Natural killer cell (primary cell): Measurements from ENCODE around the gene HGD. TPM values are rescaled to one million over a fixed set of nuclear protein-coding genes. Genes with fewer than 3 reads are reported as not detected.
"Not testable (repeated sequence)": the region's sequence is repeated elsewhere in the genome, so short reads cannot be mapped to it uniquely, and the experiment has no call there.

ENCODE experiments used
- ATAC-seq, 3 donors: fragments of 150-1000 bp in 2 of 3; fragments of 200-7000 bp in 1 of 3; cut with Tn5 transposase; 1 replicate in 1 of 3; 2 replicates in 2 of 3; pipeline ENCODE4 v1.10.0; 2021; ENCODE audit warnings: mild to moderate bottlenecking in 2 of 3, moderate library complexity in 2 of 3
- DNase-seq, 2 donors: peaks; one replicate each; pipeline versions ENCODE4 v3.0.0 to v3.0.0-alpha.2; 2013 to 2021; ENCODE audit warnings: mixed read lengths in 1 of 2
- H3K27ac ChIP-seq: one replicate; pipeline ENCODE4 v1.5.1; 2013; ENCODE audit warnings: mild to moderate bottlenecking, low read length
- H3K27me3 ChIP-seq: one replicate; pipeline ENCODE4 v1.6.1; 2013; ENCODE audit warnings: low read length; ENCODE audit not compliant: control insufficient read depth, insufficient read depth
- H3K36me3 ChIP-seq: one replicate; pipeline ENCODE4 v1.6.1; 2013; ENCODE audit warnings: low read length; ENCODE audit not compliant: control insufficient read depth, insufficient read depth
- H3K4me1 ChIP-seq: one replicate; pipeline ENCODE4 v1.6.1; 2013; ENCODE audit warnings: low read length; ENCODE audit not compliant: control insufficient read depth, insufficient read depth
- H3K4me3 ChIP-seq: one replicate; pipeline ENCODE4 v1.5.1; 2013; ENCODE audit warnings: low read length
- H3K9me3 ChIP-seq: one replicate; pipeline ENCODE4 v1.6.1; 2013; ENCODE audit warnings: low read length; ENCODE audit not compliant: control insufficient read depth, insufficient read depth
- H3K27ac Mint-ChIP-seq, 2 donors: one replicate each; pipeline ENCODE4 v1.8.0; 2022; ENCODE audit warnings: mild to moderate bottlenecking in 2 of 2, mixed read lengths in 2 of 2, moderate library complexity in 1 of 2
- H3K27me3 Mint-ChIP-seq, 2 donors: one replicate each; pipeline ENCODE4 v1.8.0; 2022; ENCODE audit warnings: low read depth in 2 of 2, mixed read lengths in 2 of 2
- H3K36me3 Mint-ChIP-seq: one replicate; pipeline ENCODE4 v1.8.0; 2022; ENCODE audit warnings: mixed read lengths
- H3K4me1 Mint-ChIP-seq, 2 donors: one replicate each; pipeline ENCODE4 v1.8.0; 2022; ENCODE audit warnings: mixed read lengths in 2 of 2
- H3K4me3 Mint-ChIP-seq: one replicate; pipeline ENCODE4 v1.8.0; 2022; ENCODE audit warnings: mild to moderate bottlenecking, moderate library complexity, mixed read lengths
- H3K9me3 Mint-ChIP-seq, 2 donors: one replicate each; pipeline ENCODE4 v1.8.0; 2022; ENCODE audit warnings: mixed read lengths in 2 of 2
- WGBS: methylation state at CpG from one replicate; pipeline ENCODE4 v1.1.7; 2013; ENCODE audit warnings: missing lambda C conversion rate; ENCODE audit not compliant: insufficient coverage; 5-methylcytosine and 5-hydroxymethylcytosine counted together
- intact Hi-C: fragments of 100-400 bp; cut with micrococcal nuclease; formaldehyde crosslinking; loops from one replicate; pipeline ENCODE4 v1.14.2; 2022
- total RNA-seq, 4 donors: library from RNA; stranded (reverse); fragments of 120-200 nt in 1 of 4; gene quantifications; one replicate each; pipeline versions ENCODE4 v1.2.3 to v1.2.4, GENCODE V29; 2013 to 2022
- TF ChIP-seq, protein P1 (sequence below): fragments of 200-600 bp; IDR thresholded peaks from one replicate; pipeline ENCODE4 v1.8.0; 2022; ENCODE audit warnings: antibody characterized with exemption

Gene HGD
- total RNA-seq, 3 donors from 2014 or later (not counting 1 experiment from before 2014, with no cell fraction given): 0.80 to 4.0 (median 2.5) TPM

DNA sequence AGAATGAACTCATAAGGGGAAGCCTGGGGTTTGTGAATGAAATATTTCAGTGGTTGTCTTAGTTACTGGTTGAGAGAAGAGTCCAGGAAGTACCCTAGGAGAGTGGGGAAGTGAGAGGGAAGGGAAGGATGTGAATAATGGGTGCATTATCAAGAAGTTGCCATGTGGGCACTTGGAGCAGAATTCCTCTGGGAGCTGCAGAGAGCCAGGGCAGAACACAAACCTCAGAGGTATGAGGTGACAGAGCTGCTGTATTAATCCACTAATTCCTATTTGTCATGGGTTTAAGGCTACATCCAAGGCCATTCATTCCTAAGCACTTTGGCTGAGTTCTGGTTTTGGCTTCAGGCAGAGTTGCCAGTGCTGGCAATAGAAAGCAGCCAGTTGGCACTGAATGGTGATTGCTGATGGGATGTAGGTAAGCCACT, 56.9 kb downstream of the HGD start:
- peaks cover 4 to 7% of the 10 kb centered on the region in 2 donors for H3K27me3 Mint-ChIP-seq
- no peak overlapping the region for H3K4me3 ChIP-seq
- no peaks in the 10 kb centered on the region for H3K36me3 Mint-ChIP-seq
- H3K9me3 ChIP-seq: peaks cover 17% of the 10 kb centered on the region
- no peaks in the 10 kb centered on the region for H3K36me3 ChIP-seq
- H3K27ac Mint-ChIP-seq: no peak overlapping the region
- peaks cover 3 to 4% of the 10 kb centered on the region in 2 donors for H3K9me3 Mint-ChIP-seq
- no peaks in the 10 kb centered on the region for H3K4me1 ChIP-seq
- H3K27ac ChIP-seq: no peak overlapping the region
- ATAC-seq: no peak
- intact Hi-C loops: no loop called here
- no peak overlapping the region for H3K4me3 Mint-ChIP-seq
- no peak for DNase-seq
- no peaks in the 10 kb centered on the region for H3K4me1 Mint-ChIP-seq
- TF ChIP-seq, protein P1, sequence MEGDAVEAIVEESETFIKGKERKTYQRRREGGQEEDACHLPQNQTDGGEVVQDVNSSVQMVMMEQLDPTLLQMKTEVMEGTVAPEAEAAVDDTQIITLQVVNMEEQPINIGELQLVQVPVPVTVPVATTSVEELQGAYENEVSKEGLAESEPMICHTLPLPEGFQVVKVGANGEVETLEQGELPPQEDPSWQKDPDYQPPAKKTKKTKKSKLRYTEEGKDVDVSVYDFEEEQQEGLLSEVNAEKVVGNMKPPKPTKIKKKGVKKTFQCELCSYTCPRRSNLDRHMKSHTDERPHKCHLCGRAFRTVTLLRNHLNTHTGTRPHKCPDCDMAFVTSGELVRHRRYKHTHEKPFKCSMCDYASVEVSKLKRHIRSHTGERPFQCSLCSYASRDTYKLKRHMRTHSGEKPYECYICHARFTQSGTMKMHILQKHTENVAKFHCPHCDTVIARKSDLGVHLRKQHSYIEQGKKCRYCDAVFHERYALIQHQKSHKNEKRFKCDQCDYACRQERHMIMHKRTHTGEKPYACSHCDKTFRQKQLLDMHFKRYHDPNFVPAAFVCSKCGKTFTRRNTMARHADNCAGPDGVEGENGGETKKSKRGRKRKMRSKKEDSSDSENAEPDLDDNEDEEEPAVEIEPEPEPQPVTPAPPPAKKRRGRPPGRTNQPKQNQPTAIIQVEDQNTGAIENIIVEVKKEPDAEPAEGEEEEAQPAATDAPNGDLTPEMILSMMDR: no peak
- H3K27me3 ChIP-seq: no peaks in the 10 kb centered on the region

DNA sequence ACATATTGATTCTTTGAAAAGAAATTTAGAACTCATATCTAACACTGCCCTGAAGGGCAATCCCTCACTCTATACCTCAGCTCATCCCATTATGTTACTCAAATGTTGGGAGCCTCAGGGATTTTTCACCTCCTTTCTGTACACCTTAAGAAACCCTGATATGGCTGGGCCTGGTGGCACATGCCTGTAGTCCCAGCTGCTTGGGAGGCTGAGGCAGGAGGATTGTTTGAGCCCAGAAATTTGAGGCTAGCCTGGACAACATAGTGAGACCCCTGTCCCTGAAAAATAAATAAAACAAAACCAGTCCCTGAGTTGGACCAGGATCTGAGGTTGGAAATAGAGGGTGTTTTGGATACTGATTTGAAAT, 58.3 kb downstream of the HGD start:
- peaks cover 4 to 13% of the 10 kb centered on the region in 2 donors for H3K27me3 Mint-ChIP-seq
- H3K4me1 ChIP-seq: no peaks in the 10 kb centered on the region
- ATAC-seq (no peak), DNase-seq (no peak)
- no peak overlapping the region for H3K27ac Mint-ChIP-seq
- TF ChIP-seq, protein P1: no peak
- H3K36me3 Mint-ChIP-seq: no peaks in the 10 kb centered on the region
- no peak overlapping the region for H3K27ac ChIP-seq
- no peaks in the 10 kb centered on the region for H3K27me3 ChIP-seq
- H3K9me3 Mint-ChIP-seq: peaks cover 3 to 4% of the 10 kb centered on the region in 2 donors
- H3K9me3 ChIP-seq: peaks cover 17% of the 10 kb centered on the region
- H3K4me3 ChIP-seq: no peak overlapping the region
- H3K4me1 Mint-ChIP-seq: no peaks in the 10 kb centered on the region
- no peak overlapping the region for H3K4me3 Mint-ChIP-seq
- intact Hi-C loops: no loop called here
- H3K36me3 ChIP-seq: no peaks in the 10 kb centered on the region

DNA sequence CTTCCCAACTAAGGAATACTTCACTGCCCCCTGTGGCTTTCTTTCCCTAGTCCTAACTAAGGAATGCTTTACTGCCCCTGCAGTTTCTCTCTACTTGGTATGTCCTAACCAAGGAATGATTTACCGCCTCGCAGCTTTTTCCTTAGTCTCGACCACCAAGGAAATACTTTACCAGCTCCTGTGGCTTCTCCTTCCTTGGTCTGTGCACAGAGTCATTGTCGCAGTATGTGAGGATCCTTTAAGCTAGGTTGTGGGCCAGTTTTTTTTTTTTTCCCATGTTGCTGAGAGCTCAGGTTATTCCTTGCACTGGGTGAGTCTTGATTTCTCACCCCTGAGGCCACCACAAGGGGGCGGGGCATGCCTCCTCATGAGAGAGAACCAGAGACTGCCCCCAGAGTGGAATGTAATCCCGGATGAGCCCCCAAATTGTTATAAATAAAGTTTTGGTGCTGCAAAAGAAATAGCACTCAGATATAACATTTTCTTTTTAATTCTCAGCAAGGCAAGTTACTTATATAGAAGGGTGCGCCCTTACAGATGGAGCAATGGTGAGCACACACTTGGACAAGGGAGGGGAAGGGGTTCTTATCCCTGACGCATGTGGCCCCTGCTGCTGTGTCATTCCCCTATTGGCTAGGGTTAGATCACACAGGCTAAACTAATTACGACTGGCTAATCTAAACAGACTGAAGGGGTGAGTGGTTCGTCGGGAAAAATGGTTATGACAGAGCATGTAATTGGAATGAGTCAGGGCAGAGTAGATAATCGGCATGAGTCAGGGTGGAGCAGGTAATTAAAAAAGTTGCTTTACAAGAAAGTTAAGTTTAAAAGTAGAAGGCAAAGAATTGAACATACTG, 58.9 kb downstream of the HGD start:
- no peak for ATAC-seq
- peak in 1 of 2 donors; percentile 25 for DNase-seq
- H3K27ac Mint-ChIP-seq: no peak overlapping the region
- H3K4me3 Mint-ChIP-seq: no peak overlapping the region
- 89% methylated on average over 10 of the region's 12 CpGs for WGBS
- TF ChIP-seq, protein P1: no peak
- Histone ChIP-seq H3K27me3 (no peaks in the 10 kb centered on the region), H3K4me1 (no peaks in the 10 kb centered on the region), H3K27ac (no peak overlapping the region), H3K4me3 (no peak overlapping the region), H3K9me3 (peaks cover 17% of the 10 kb centered on the region), H3K36me3 (no peaks in the 10 kb centered on the region)
- H3K36me3 Mint-ChIP-seq: no peaks in the 10 kb centered on the region
- intact Hi-C loops: no loop called here
- peaks cover 4 to 13% of the 10 kb centered on the region in 2 donors for H3K27me3 Mint-ChIP-seq
- no peaks in the 10 kb centered on the region for H3K4me1 Mint-ChIP-seq
- peaks cover 3 to 4% of the 10 kb centered on the region in 2 donors for H3K9me3 Mint-ChIP-seq

DNA sequence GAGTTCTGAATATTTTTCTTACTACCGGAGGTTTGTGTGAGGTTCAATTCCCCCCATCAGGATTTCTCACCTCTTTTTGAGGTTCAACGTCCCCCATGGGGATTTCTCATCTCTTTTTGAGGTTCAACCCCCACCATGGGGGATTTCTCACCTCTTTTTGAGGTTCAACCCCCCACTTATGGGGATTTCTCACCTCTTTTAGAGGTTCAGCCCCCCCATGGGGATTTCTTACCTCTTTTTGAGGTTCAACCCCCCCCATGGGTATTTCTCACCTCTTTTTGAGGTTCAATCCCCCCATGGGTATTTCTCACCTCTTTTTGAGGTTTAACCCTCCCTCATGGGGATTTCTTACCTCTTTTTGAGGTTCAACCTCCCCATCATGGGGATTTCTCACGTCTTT, 59.6 kb downstream of the HGD start:
- Mint-ChIP-seq H3K27me3 (peaks cover 4 to 13% of the 10 kb centered on the region in 2 donors), H3K4me1 (no peaks in the 10 kb centered on the region), H3K9me3 (peaks cover 3 to 4% of the 10 kb centered on the region in 2 donors), H3K36me3 (no peaks in the 10 kb centered on the region), H3K4me3 (no peak overlapping the region), H3K27ac (no peak overlapping the region)
- Histone ChIP-seq H3K27ac (no peak overlapping the region), H3K4me1 (no peaks in the 10 kb centered on the region), H3K36me3 (no peaks in the 10 kb centered on the region), H3K9me3 (peaks cover 17% of the 10 kb centered on the region), H3K27me3 (no peaks in the 10 kb centered on the region), H3K4me3 (no peak overlapping the region)
- ATAC-seq (peak in 1 of 3 donors; percentile 45), DNase-seq (no peak)
- intact Hi-C loops: no loop called here
- TF ChIP-seq, protein P1: no peak
- 78% methylated on average over 3 of the region's 3 CpGs for WGBS

DNA sequence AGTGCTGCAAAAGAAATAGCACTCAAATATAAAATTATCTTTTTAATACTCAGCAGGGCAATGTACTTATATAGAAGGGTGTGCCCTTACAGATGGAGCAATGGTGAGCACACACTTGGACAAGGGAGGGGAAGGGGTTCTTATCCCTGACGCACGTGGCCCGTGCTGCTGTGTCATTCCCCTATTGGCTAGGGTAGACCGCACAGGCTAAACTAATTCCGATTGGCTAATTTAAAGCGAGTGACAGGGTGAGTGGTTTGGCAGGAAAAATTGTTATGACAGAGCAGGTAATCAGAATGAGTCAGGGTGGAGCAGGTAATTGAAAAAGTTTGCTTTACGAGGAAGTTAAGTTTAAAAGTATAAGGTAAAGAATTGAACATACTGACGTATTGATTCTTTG, 65.3 kb downstream of the HGD start:
- H3K27me3 ChIP-seq, H3K27ac Mint-ChIP-seq, ATAC-seq, DNase-seq, H3K9me3 ChIP-seq, H3K4me1 Mint-ChIP-seq, H3K4me3 Mint-ChIP-seq, H3K4me1 ChIP-seq, H3K36me3 ChIP-seq, H3K27me3 Mint-ChIP-seq, H3K4me3 ChIP-seq, intact Hi-C loops, H3K27ac ChIP-seq, H3K36me3 Mint-ChIP-seq, H3K9me3 Mint-ChIP-seq: not testable (repeated sequence)
- 94% methylated on average over 7 of the region's 8 CpGs for WGBS
